Neural cell (in vitro differentiated cells): Measurements from ENCODE around the gene SDCCAG8. TPM values are rescaled to one million over a fixed set of nuclear protein-coding genes. Genes with fewer than 3 reads are reported as not detected.

Experiments
- H2AFZ ChIP-seq: fragments of 200-600, 300-800 bp; sonication (generic), shearing (Covaris generic); 2 replicates; pipeline ENCODE4 v1.6.0; 2014; ENCODE audit warnings: low read depth, mild to moderate bottlenecking, antibody characterized with exemption, low read length, moderate library complexity
- H3F3A ChIP-seq: fragments of 200-600 bp; shearing (Covaris generic); 2 replicates; pipeline ENCODE4 v1.6.1; 2016; ENCODE audit warnings: mild to moderate bottlenecking, moderate library complexity, mixed read lengths, antibody characterized with exemption, low read length; ENCODE audit not compliant: insufficient read depth, poor library complexity, severe bottlenecking
- H3K27ac ChIP-seq: fragments of 200-600, 300-800 bp; sonication (generic), shearing (Covaris generic); 2 replicates; pipeline ENCODE4 v1.5.1; 2014; ENCODE audit warnings: mild to moderate bottlenecking, low read length, moderate library complexity
- H3K27me3 ChIP-seq: fragments of 300-800, 200-600 bp; sonication (generic), shearing (Covaris generic); 2 replicates; pipeline ENCODE4 v1.6.0; 2014; ENCODE audit warnings: mild to moderate bottlenecking, low read depth, low read length, moderate library complexity; ENCODE audit not compliant: insufficient read depth
- H3K36me3 ChIP-seq: fragments of 300-800, 200-600 bp; sonication (generic), shearing (Covaris generic); 2 replicates; pipeline ENCODE4 v1.5.1; 2014; ENCODE audit warnings: mild to moderate bottlenecking, antibody characterized with exemption, low read length, moderate library complexity; ENCODE audit not compliant: insufficient read depth
- H3K4me2 ChIP-seq: fragments of 300-800, 200-600 bp; sonication (generic), shearing (Covaris generic); 2 replicates; pipeline ENCODE4 v1.6.0; 2014; ENCODE audit warnings: mild to moderate bottlenecking, low read length
- H3K4me3 ChIP-seq: fragments of 300-800, 200-600 bp; sonication (generic), shearing (Covaris generic); 2 replicates; pipeline ENCODE4 v1.5.1; 2014; ENCODE audit warnings: mild to moderate bottlenecking, low read length, moderate library complexity
- H3K79me2 ChIP-seq: fragments of 200-600 bp; shearing (Covaris generic); replicated peaks from 2 replicates; pipeline ENCODE4 v1.6.0; 2014; ENCODE audit warnings: mild to moderate bottlenecking, low read length, moderate library complexity; ENCODE audit not compliant: insufficient read depth
- H3K9ac ChIP-seq: fragments of 300-800, 200-600 bp; sonication (generic), shearing (Covaris generic); 2 replicates; pipeline ENCODE4 v1.6.1; 2016; ENCODE audit warnings: mild to moderate bottlenecking, low read length, mixed read lengths
- H3K9me2 ChIP-seq: fragments of 200-600 bp; shearing (Covaris generic); 2 replicates; pipeline ENCODE4 v1.6.1; 2016; ENCODE audit warnings: mild to moderate bottlenecking, low read length, mixed read lengths; ENCODE audit not compliant: insufficient read depth
- H3K9me3 ChIP-seq: fragments of 200-600, 300-800 bp; sonication (generic), shearing (Covaris generic); 2 replicates; pipeline ENCODE4 v1.6.1; 2016; ENCODE audit warnings: mild to moderate bottlenecking, mixed run types, low read length, moderate library complexity, mixed read lengths
- H4K20me1 ChIP-seq: fragments of 200-600 bp; shearing (Covaris generic); 2 replicates; pipeline ENCODE4 v1.6.1; 2016; ENCODE audit warnings: mild to moderate bottlenecking, mixed run types; ENCODE audit not compliant: insufficient read depth
- CTCF ChIP-seq: fragments of 450-650 bp; IDR thresholded peaks from 2 replicates; pipeline ENCODE4 v1.5.1; 2014; ENCODE audit warnings: antibody characterized with exemption, mild to moderate bottlenecking, moderate library complexity; ENCODE audit not compliant: poor library complexity, severe bottlenecking
- EP300 ChIP-seq: fragments of 450-650 bp; conservative IDR thresholded peaks from 2 replicates; pipeline ENCODE4 v1.6.1; 2014; ENCODE audit warnings: antibody characterized with exemption, mild to moderate bottlenecking, moderate library complexity; ENCODE audit not compliant: poor library complexity, severe bottlenecking
- EZH2 ChIP-seq: fragments of 200-600, 300-800 bp; shearing (Covaris generic), sonication (generic); IDR thresholded peaks from 2 replicates; pipeline ENCODE4 v1.6.1; 2014; ENCODE audit warnings: antibody characterized with exemption, low read length, borderline replicate concordance, mild to moderate bottlenecking; ENCODE audit not compliant: insufficient read depth, poor library complexity, severe bottlenecking
- MXI1 ChIP-seq: fragments of 450-650 bp; conservative IDR thresholded peaks from 2 replicates; pipeline ENCODE4 v1.6.1; 2014; ENCODE audit warnings: antibody characterized with exemption, mild to moderate bottlenecking; ENCODE audit not compliant: poor library complexity, severe bottlenecking
- POLR2AphosphoS5 ChIP-seq: IDR thresholded peaks from 2 replicates; pipeline ENCODE4 v1.6.1; 2012
- RAD21 ChIP-seq: fragments of 450-650 bp; conservative IDR thresholded peaks from 2 replicates; pipeline ENCODE4 v1.6.1; 2014; ENCODE audit warnings: antibody characterized with exemption, mild to moderate bottlenecking, moderate library complexity
- REST ChIP-seq: IDR thresholded peaks from 2 replicates; pipeline ENCODE4 v1.6.1; 2012; ENCODE audit warnings: borderline replicate concordance
- SMC3 ChIP-seq: fragments of 450-650 bp; conservative IDR thresholded peaks from 2 replicates; pipeline ENCODE4 v1.6.1; 2014; ENCODE audit warnings: antibody characterized with exemption, mild to moderate bottlenecking, moderate library complexity; ENCODE audit not compliant: poor library complexity
- TAF1 ChIP-seq: IDR thresholded peaks from 2 replicates; pipeline ENCODE4 v1.6.1; 2012; ENCODE audit warnings: low read depth
- polyA plus RNA-seq: library from polyadenylated mRNA; depleted of rRNA; stranded (reverse); fragments of >200 nt; gene quantifications from 2 replicates; pipeline ENCODE4 v1.2.3, GENCODE V29; 2014

The SDCCAG8 gene
- polyA plus RNA-seq, 1 donor from 2014 or later: 32.2 TPM

GRCh38 chr1:243420946-243421685 lies 165.3 kb downstream of the SDCCAG8 start:
- Histone ChIP-seq H3K27me3 (no peaks in the 10 kb centered on the region), H3K9me3 (no peaks in the 10 kb centered on the region), H3K4me3 (no peak overlapping the region), H3K27ac (no peak overlapping the region), H4K20me1 (no peaks in the 10 kb centered on the region), H2AFZ (no peak overlapping the region), H3K4me2 (no peak overlapping the region), H3K79me2 (no peaks in the 10 kb centered on the region), H3K9ac (no peak overlapping the region), H3K9me2 (no peaks in the 10 kb centered on the region), H3F3A (peaks cover 3% of the 10 kb centered on the region), H3K36me3 (no peaks in the 10 kb centered on the region)
- TF ChIP-seq POLR2AphosphoS5 (no peak), SMC3 (no peak)

- no peak overlapping the region for H2AFZ ChIP-seq
- H3K79me2 ChIP-seq: no peaks in the 10 kb centered on the region
- peaks cover 3% of the 10 kb centered on the region for H3F3A ChIP-seq
- no peak overlapping the region for H3K4me3 ChIP-seq
- H3K36me3 ChIP-seq: no peaks in the 10 kb centered on the region
- H3K9me2 ChIP-seq: no peaks in the 10 kb centered on the region
- TF ChIP-seq REST (no peak), POLR2AphosphoS5 (no peak), MXI1 (no peak), EZH2 (no peak), CTCF (no peak), RAD21 (no peak), EP300 (no peak), TAF1 (no peak), SMC3 (no peak)
- H3K27me3 ChIP-seq: no peaks in the 10 kb centered on the region
- no peak overlapping the region for H3K27ac ChIP-seq
- no peak overlapping the region for H3K4me2 ChIP-seq
- no peaks in the 10 kb centered on the region for H3K9me3 ChIP-seq
- H4K20me1 ChIP-seq: no peaks in the 10 kb centered on the region
- H3K9ac ChIP-seq: no peak overlapping the region
Observed at GRCh38 chr1:243421784-243422183, 165.9 kb downstream of the SDCCAG8 start.
